Limb (tissue), 2 donors: Measurements from ENCODE around the gene AEBP1.

ENCODE experiments used
- DNase-seq, 2 donors: peaks; one replicate each; pipeline ENCODE4 v3.0.0-alpha.2; 2016; ENCODE audit errors: extremely low spot score in 2 of 2

The AEBP1 gene

DNA sequence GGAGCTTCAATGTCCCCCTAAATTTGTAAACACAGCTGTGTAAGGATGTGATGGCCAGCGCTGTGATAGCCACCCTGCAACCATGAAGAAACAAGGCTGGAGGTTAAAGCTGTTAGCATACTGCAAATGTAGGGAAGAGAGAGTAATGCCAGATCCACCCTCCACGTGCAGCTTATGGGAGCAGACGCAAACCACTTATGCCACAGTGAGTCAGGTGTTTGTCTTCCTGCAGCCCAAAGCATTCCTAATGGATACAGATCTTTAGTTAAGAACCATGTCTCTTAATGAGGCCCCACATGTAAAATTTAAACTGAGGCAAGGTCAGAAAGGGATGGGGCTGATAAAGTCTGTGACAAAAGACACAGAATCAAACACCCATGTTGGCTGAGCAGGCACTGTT lies 50.6 kb downstream of the AEBP1 start:
- DNase-seq: no peak

DNA sequence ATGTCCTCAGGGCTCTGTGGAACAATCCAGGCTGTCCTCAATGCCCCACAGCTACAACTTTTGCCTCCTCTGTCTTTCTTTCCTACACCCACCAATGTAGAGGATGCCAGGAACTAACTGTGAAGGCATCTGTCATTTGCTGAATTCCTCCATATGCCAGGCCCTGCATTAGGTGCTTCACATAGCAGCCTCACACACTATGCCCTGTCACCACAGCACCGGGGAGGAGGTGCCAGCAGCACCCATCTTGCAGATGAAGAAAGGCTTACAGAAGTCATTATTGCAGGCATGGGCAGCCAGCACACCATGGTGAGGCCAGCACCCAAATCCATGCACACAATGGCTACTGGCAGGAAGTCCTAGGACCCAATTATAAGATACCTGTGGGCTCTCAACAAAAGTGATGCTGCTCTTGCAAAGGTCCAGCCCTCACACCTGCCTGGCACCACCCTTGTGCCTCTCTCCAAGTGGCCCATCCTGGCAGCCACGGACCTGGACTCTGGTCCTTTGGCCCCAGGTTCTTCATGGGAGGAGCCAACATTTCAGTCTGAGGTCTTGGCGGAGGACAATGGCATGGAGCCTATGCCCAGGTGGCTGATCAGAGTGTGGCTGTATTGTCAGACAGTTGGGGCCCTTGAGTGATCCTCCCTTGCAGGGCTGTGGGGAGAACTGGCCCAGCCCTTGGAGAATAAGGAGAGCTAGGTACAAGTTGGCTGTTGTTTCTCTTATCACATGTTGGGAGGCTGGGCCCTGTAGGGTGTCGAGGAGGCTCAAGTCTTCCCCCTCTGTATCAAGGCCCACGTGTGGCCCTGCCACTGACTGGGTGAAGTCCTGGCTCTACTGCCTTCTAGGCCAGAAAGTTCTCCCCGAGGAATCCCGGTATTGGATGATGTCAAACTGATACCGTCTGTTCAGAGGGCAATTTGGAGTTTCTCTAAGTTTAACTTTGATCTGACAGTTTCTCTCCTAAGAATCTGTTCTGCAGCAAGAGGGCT lies 51.3 kb downstream of the AEBP1 start:
- no peak for DNase-seq

DNA sequence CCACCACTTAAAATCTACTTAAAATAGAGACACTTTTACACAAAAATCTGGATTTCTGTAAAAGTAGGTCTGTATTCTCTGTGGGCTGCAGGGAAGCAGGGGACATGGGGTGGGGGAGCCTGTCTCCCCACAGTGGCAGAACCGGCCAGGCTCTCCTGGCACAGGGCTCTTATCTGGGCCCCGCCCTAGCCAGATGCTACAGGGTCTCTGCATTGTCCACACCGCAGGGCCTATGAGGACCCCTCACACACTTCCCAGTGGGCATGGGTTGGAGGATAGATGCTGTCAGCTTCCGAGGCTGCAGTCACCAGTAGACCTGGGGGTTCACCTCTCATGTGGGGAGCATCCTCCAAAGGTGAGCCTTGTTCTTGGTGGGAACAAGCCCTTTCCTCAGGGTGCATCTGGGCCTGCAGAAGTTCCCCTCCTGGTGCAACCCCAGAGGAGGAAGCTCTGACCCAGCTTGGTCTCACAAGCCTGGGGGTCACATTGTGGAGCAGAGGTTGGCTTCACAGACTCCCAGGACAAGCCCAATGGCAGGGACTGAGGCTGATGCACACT lies 52.4 kb downstream of the AEBP1 start:
- no peak for DNase-seq

DNA sequence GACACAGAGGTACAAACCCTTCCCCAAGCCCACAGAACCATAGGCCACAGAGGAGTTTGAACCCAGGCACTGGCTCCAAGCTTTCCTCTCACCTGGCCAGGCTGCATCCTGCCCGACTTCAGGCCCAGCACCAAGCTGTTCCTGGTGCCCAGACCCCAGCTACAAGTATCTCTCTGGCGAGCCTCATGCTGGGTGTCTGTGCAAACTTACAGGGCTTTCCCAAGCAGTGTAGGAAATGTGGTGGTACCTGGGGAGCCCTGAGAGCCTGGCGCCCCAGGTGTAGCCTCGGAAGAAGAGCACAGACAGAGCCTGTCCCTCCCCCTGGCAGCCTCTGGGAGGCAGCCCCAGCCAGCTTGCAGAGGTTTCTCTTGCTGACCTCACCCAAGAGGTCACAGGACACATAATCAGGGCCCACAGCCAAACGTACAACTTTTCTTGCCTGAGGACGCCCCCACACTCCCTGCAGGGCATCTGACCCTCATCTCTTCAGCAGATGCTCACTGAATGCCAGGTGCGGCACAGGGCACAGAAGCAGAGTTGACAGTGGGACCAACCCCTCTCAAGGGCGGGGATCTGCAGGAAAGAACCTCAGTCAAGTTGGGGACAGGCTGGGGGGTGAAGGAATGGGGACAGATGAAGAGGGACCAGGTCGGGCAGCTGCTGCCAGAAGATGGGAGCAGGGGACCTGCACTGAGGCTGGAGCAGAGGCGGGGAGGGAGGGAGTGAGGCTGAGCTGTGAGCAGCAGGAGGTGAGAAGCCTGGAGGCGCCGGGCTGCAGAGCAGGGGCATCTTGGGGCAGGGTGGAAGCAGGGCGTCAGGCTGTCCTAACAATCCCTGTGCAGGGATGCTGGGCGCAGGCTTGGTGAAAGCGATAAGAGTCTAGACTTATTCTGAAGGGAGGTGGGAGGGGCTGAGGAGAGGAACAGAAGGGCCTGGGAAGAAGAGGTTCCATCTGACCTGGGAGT lies 53.3 kb downstream of the AEBP1 start:
- DNase-seq: no peak

DNA sequence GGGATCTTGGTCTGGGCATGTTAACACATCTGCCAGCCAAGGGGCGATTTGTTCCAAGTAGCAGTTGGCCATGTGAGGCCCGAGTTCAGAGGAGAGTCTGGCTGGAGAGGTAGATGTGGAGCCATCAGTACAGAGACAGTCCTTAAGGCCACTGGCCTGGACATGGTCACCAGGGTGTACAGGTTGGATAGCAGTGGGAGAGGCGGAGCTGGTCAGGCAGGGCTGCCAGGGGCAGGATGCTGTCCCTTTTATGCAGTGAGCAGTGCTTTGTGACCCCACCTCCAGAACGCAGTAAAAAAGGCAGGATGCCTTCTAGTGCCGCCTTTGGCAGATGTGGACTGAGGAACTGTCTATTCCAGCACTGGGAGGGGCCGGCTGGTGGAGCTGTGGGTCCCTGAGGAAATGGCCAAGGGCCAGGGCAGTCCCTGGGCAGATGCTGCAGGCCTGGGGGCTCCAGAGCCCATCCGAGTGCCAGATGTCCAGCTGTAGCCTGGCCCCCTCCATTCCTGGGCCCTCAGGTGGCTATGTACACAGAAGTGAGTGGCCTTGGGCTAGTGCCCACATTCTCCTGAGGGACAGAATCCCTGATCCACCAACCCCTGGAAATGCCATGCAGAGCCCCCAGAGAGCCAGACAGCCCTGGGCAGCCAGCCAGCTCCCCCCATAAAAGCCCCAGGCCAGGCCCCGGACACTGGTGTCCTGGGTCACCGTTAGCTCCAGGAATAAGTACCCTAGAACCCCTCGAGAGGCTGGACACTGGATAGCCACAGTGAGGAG lies 54.1 kb downstream of the AEBP1 start:
- no peak for DNase-seq

DNA sequence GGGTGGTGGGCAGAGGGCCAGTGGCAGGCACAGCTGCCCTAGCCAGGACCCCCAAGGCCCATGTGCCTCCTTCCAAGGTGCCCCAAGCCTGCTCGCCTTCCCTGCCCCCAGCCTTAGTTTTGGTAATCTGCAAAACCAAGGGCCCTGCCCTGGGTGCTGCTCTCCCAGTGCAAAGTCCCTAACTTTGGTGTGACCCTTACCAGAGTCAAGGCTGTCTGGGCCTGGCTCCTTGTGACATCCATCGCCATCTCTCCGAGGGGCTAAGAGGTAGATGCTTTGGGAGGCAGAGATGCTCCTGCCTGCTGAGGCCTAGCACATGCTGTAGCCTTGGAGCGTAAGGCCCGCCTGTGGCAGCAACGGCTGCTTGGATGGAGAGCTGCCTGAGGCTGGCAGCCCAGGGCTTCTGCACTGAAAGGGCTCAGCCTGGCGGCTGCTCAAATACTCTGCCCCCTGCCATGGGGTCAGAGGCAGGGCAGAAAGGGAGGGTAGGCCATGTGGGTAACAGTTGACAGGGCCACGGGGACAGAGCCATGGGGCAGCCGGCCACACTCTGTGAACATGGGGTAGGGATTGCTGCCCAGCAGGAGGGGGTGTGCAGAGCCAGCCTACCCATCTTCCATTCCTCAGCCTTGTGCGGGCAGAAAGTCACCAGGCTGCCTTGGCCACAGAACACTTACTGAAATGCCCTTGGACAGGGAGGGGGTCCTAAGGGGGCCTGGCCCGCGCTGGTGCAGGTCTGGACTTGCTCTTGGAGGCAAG lies 54.9 kb downstream of the AEBP1 start:
- DNase-seq: no peak

DNA sequence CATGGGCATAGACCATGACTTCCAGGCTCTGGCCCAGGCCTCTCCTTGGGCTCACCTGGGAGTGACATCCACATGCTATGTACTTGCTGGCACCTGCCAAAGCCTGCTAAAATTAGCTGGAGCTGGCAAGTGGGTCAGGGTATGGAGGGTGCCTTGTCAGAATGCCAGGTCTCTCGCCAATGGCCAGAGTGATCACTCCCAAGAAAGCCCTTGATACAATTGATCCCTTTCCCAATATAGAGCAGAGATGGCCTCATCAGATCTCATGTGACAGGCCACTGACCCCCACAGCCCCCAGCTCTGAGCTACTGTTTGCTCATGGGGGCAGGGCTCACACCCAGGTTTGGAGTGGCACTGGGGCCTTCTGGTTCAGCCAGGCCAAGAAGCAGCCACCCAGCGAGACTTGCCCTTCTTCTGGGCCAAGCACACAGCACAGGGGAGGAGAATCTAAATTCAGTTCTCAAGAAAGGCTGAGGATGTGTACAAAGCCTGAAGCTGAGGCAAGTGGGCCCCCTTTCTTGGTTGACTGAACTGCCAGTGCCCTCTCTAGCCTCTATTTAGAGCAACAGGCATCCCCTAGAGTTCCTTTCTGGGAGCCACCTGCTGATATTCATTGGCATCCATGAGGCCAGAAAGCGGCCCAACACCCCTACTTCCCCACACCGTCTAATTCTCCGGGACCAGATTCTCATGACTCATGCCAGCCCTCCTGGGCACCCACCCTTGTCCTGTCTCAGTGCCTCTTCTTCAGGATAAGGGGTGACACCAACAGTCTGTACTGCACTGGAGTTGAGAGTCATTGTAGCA lies 55.9 kb downstream of the AEBP1 start:
- no peak for DNase-seq

DNA sequence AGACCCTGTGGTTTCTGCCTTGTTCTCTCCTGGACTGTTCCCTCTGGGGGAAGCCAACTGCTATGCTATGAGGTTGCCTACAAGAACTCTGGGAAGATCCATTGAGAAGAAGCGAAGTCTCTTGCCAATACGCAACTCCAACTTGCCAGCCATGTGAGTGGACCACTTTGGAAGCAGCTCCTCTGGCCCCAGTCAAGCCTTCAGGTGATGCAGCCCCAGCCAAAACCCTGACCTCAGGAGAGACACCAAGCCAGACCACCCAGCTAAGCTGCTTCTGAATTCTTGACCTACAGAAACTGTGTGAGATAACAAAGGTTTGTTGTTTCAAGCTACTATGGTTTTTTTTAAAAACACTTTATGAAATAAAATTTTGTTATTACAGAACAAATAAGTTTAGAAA lies 57.2 kb downstream of the AEBP1 start:
- no peak for DNase-seq

DNA sequence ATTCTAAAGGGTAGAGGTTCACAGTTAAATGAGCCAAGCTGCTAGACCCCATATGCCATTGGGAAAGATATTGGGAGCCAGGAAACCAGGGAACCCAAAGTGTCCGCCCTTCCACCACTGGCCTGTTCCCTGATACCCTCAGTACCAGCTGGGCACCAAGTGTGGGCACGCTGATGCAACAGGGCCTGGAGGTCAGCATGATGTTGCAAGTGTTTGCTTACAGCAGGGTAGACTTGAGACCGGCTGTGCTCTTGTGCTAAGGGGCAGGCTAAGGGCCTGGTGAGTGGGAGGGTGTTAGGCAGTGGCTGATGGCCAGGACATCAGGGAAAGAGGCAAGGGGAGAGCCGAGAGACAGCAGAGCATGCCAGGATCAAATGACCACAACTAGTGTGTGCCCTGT lies 58.0 kb downstream of the AEBP1 start:
- DNase-seq: peak in 1 of 2 donors; percentile 13

DNA sequence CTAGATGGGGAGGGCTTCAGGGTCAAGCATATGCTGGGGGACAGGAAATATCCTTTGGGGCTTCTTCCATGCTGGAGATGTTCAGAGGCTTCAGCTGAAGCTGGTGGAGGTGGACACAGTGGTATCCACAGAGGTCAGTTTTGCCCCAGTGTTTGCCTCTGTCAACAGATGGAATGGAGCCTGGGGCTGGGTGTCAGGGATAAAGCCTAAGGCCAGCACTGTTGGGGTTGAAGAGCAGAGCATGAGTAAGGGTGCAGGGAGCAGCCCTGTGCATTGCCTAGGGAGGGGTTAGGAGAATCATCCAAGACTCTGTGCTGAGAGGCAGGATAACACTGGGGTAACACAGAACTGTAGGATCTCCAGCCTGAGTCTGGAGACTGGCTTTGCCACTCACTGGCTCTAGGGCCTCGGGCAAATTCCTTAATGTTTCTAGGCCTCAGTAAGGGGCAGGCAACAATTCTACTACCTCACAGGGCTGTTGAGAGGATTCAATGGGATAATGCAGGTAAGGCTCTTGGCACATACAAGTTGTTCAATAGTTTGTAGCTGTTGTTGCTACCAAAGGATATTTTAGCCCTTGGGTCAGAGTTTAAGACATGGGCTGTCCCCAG lies 58.7 kb downstream of the AEBP1 start:
- peak in 1 of 2 donors; percentile 8 for DNase-seq

DNA sequence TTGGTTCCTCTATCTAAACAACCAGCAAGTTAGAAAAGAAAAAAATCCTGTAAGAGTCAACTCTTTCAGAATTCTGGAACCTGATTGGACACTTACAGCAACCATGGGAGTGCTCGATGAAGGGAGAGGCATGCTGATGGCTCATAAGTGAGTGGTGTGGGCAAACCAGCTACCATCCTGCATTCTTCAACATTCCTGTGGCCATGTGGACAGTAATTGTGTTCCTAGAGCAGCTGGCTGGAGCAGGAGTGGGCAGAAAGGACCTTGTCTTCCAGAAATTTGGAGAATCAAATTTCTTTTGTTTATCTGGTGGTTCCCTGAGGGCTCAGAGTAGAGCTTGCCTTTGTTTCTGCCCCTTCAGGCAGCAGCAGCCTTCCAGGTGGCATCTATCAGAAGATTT lies 59.4 kb downstream of the AEBP1 start:
- DNase-seq: no peak
